SK-N-MC (cell line): ENCODE measurements around the gene MED25.

ENCODE experiments used
- EZH2 ChIP-seq: fragments of 200-600 bp; sonication (generic); IDR thresholded peaks from one replicate; pipeline ENCODE4 v1.6.1; 2017; ENCODE audit warnings: antibody characterized with exemption
- POLR2AphosphoS5 ChIP-seq: IDR thresholded peaks from 2 replicates; pipeline ENCODE4 v1.6.1; 2012; ENCODE audit warnings: mild to moderate bottlenecking, low read depth, low read length, borderline replicate concordance

DNA sequence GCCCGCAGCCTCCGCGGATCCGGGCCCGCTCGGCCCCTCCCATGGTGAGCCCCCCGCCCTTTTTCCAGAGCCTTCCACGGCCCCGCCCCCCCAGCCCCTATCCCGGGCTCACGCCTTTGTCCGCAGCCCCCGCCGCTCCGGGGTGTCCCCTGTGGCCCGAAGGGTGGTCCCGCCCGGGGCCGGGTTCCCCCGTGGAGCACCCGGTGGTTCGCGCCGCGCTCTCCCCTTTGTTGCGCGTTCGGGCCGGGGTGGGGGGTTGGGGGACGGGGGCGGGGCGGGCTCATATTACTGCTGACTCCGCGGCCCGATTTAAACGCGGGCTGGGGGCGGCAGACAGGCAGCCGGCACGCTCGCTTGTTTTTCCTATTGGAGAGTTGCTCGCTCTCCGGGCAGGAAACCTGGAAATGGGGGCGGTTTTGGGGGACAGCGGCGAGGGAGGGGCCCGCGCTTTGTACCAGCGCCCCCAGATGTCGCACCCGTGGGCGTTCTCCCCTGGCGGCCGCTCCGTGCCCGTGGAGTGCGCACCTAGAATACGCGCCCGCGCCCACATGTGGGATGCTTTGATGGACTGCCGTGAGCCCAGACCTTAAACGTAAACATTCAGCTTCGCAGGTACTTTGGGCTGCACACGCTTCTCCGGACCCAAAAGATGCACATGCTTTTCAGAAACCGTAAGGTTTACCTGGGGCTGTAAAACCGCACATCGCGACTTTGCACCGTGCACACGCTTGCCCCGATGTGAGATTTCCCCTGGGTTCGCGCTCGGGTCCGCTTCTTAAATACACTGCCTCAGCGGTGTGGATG is 33.6 kb downstream of the MED25 start:
- TF ChIP-seq POLR2AphosphoS5, result no peak
- TF ChIP-seq EZH2, result no peak
